ENCODE data around the gene LHPP.

DNA sequence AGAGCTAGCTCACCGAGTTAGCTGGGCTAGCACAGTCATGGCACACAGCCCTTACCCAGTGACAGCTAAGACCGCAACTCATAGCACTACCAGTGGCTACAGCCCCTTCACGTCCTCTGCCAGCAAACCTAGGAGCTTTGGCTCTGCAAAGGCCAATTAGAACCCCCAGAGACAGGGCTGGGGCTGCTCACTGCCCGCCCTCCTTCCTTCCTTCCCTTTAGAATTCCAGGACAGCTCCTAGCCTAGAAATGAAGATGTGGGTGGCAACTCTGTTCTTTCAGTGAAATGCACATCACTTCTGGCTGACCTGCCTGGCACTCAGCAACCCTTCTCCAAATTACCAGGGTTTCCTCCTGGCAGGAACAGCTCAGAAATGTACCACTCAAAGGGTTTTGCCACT is 182.6 kb downstream of the LHPP start:
- TF ChIP-seq, protein P1, sequence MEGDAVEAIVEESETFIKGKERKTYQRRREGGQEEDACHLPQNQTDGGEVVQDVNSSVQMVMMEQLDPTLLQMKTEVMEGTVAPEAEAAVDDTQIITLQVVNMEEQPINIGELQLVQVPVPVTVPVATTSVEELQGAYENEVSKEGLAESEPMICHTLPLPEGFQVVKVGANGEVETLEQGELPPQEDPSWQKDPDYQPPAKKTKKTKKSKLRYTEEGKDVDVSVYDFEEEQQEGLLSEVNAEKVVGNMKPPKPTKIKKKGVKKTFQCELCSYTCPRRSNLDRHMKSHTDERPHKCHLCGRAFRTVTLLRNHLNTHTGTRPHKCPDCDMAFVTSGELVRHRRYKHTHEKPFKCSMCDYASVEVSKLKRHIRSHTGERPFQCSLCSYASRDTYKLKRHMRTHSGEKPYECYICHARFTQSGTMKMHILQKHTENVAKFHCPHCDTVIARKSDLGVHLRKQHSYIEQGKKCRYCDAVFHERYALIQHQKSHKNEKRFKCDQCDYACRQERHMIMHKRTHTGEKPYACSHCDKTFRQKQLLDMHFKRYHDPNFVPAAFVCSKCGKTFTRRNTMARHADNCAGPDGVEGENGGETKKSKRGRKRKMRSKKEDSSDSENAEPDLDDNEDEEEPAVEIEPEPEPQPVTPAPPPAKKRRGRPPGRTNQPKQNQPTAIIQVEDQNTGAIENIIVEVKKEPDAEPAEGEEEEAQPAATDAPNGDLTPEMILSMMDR (IDR thresholded peaks at IDR 0.05 in 8 of 11, conservative IDR thresholded peaks at IDR 0.05 in 3 of 11), result no peak
- no peak for TF ChIP-seq POLR2A (IDR thresholded peaks at IDR 0.05)

Data from spleen (tissue), 7 donors.